ENCODE measurements around the gene JPT1. TPM values are rescaled to one million over a fixed set of nuclear protein-coding genes. Genes with fewer than 3 reads are reported as not detected.

JPT1 gene
- total RNA-seq, 1 experiment from 2014 or later: 265 TPM

DNA sequence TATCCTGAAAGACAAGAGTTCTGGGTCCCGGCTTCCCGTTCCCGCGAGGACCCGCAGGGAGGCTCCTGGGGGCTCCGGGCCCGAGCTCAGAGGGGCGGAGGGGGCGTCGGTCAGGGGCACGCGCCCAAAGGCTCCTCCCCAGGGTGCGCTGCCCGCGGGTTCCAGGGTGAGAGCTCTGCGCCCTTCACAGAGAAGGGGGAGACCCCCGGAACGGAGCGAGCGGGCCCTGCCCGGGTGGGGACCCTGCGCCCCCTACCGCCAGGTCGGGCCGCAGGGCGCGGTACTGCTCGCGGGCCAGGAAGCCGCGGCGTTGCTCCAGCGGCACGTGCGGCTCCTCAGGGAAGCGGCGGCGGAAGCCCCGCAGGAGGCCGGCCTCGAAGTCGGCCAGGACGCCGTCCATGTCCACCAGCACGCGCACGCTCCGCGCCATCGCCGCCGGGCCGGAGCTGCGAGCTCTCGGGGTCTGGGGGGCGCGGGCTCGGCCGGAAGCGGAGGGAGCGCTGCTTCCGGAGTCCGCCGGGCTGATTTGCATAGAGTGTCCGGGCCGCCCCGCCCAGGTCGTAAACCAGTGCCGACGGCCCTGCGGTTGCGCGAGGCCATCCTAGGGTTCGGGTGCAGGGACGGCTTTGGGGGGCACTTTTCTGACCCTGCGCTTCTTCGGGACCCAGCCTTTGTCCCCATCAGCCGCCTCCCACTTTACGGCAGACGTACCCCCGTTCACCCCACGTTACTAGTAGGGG, 22.9 kb downstream of the JPT1 start, which contains the start of gene NT5C:
TSS of gene NT5C (minus strand) at position 465 of the 740 bp plus-strand sequence. CDS start at position 430, 35 bp downstream.
- Histone ChIP-seq H3K27me3 (ENCODE audit: insufficient read depth, low read length) (no peaks in the 10 kb centered on the region), H3K23ac (ENCODE audit: insufficient read length, low read depth, low read length) (no peak within 1 kb of the TSS), H3K14ac (ENCODE audit: insufficient read depth, low read length) (peak within 1 kb of the TSS; percentile 86), H3K4me1 (ENCODE audit: insufficient read depth, low read length) (no peaks in the 10 kb centered on the region), H3K9me3 (ENCODE audit: control insufficient read depth, low read depth, low read length) (no peaks in the 10 kb centered on the region), H3K27ac (ENCODE audit: insufficient read length, low read depth, low read length) (no peak within 1 kb of the TSS), H2BK15ac (ENCODE audit: low read depth, low read length) (no peak within 1 kb of the TSS), H3K18ac (ENCODE audit: insufficient read length, low read depth, low read length) (peak within 1 kb of the TSS; percentile 88), H3K23me2 (ENCODE audit: insufficient read length, low read depth, low read length, poor library complexity, severe bottlenecking) (peaks cover 8% of the 10 kb centered on the region), H3K56ac (ENCODE audit: insufficient read length, low read depth, low read length) (no peak within 1 kb of the TSS), H4K20me1 (ENCODE audit: control insufficient read depth, insufficient read depth, insufficient read length) (peaks cover 4% of the 10 kb centered on the region), H2BK20ac (ENCODE audit: low read depth, low read length, poor library complexity, severe bottlenecking) (no peak within 1 kb of the TSS), H4K8ac (replicated peaks; ENCODE audit: insufficient read length, low read depth, low read length) (no peak within 1 kb of the TSS), H3K4ac (ENCODE audit: low read depth, low read length) (no peak within 1 kb of the TSS), H2BK120ac (ENCODE audit: low read depth, low read length, poor library complexity, severe bottlenecking) (no peak within 1 kb of the TSS), H2AFZ (ENCODE audit: low read length) (no peak within 1 kb of the TSS), H4K91ac (ENCODE audit: insufficient read length, low read depth, low read length) (no peak within 1 kb of the TSS), H3K9ac (ENCODE audit: extremely low read depth, insufficient read length, low read length) (peak within 1 kb of the TSS; percentile 67), H3K79me1 (ENCODE audit: insufficient read depth, low read depth, low read length, poor library complexity, severe bottlenecking) (no peaks in the 10 kb centered on the region), H3K79me2 (ENCODE audit: insufficient read depth, low read length) (no peaks in the 10 kb centered on the region), H4K5ac (ENCODE audit: insufficient read length, low read depth, low read length) (no peak within 1 kb of the TSS), H2AK5ac (ENCODE audit: insufficient read length, low read length) (no peak within 1 kb of the TSS), H3K4me2 (ENCODE audit: insufficient read depth, insufficient read length, low read length) (peak within 1 kb of the TSS; percentile 49), H2BK12ac (ENCODE audit: insufficient read length, low read depth, low read length) (no peak within 1 kb of the TSS), H2BK5ac (ENCODE audit: insufficient read length, low read length) (no peak within 1 kb of the TSS), H3T11ph (ENCODE audit: low read length) (no peak within 1 kb of the TSS)
- TF ChIP-seq, protein P1, sequence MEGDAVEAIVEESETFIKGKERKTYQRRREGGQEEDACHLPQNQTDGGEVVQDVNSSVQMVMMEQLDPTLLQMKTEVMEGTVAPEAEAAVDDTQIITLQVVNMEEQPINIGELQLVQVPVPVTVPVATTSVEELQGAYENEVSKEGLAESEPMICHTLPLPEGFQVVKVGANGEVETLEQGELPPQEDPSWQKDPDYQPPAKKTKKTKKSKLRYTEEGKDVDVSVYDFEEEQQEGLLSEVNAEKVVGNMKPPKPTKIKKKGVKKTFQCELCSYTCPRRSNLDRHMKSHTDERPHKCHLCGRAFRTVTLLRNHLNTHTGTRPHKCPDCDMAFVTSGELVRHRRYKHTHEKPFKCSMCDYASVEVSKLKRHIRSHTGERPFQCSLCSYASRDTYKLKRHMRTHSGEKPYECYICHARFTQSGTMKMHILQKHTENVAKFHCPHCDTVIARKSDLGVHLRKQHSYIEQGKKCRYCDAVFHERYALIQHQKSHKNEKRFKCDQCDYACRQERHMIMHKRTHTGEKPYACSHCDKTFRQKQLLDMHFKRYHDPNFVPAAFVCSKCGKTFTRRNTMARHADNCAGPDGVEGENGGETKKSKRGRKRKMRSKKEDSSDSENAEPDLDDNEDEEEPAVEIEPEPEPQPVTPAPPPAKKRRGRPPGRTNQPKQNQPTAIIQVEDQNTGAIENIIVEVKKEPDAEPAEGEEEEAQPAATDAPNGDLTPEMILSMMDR (conservative IDR thresholded peaks at IDR 0.05): peak; percentile 85
- Mint-ChIP-seq H3K27ac (peak within 1 kb of the TSS; percentile 85 to 95 (median 95)), H3K36me3 (ENCODE audit: insufficient read depth in 1 of 3, low read depth in 3 of 3) (peaks cover 9 to 34% (median 32%) of the 10 kb centered on the region in 3 experiments), H3K4me1 (peaks cover 5 to 10% of the 10 kb centered on the region in 2 experiments), H3K4me3 (peak within 1 kb of the TSS; percentile 85 to 92), H3K27me3 (ENCODE audit: low read depth) (no peaks in the 10 kb centered on the region; the same call in 1 of the 2 replicates), H3K9me3 (no peaks in the 10 kb centered on the region)
- WGBS (ENCODE audit: extremely low coverage, insufficient read length, low lambda C conversion rate): no CpG with 5 or more reads among the region's 82 CpGs
- peak; percentile 93 for DNase-seq

Data from H9 (cell line).